GM18519 (cell line): ENCODE results near the gene PLXNA4.

ENCODE experiments used
- ATAC-seq: cut with Tn5 transposase; IDR thresholded peaks from one replicate; pipeline ENCODE4 v1.9.1; 2021; ENCODE audit warnings: mild to moderate bottlenecking, moderate library complexity; ENCODE audit not compliant: unreplicated experiment, low FRiP score

Gene PLXNA4

GRCh38 chr7:132084776-132085388, 491.4 kb downstream of the PLXNA4 start:
- ATAC-seq, result no peak

- no peak for ATAC-seq
These were observed 492.6 kb downstream of the PLXNA4 start for GRCh38 chr7:132083537-132084123.

- ATAC-seq, result no peak
These were observed 493.1 kb downstream of the PLXNA4 start for GRCh38 chr7:132083126-132083525.

- no peak for ATAC-seq
These were observed 493.9 kb downstream of the PLXNA4 start for GRCh38 chr7:132082394-132082793.

GRCh38 chr7:132081686-132082085, 494.6 kb downstream of the PLXNA4 start:
- ATAC-seq, result no peak

GRCh38 chr7:132080967-132081668, 495.2 kb downstream of the PLXNA4 start:
- no peak for ATAC-seq

GRCh38 chr7:132080467-132080866, 495.8 kb downstream of the PLXNA4 start:
- no peak for ATAC-seq

GRCh38 chr7:132078891-132079735, 497.2 kb downstream of the PLXNA4 start:
- no peak for ATAC-seq

GRCh38 chr7:132077971-132078685, 498.1 kb downstream of the PLXNA4 start:
- ATAC-seq, result no peak

- no peak for ATAC-seq
These were observed 499.8 kb downstream of the PLXNA4 start for GRCh38 chr7:132076301-132077035.

- no peak for ATAC-seq
These were observed 500.8 kb downstream of the PLXNA4 start for GRCh38 chr7:132075515-132075914.

GRCh38 chr7:132073920-132074589, 502.2 kb downstream of the PLXNA4 start:
- ATAC-seq, result no peak
